Muscle layer of colon (tissue), 2 donors: ENCODE data around the gene GREB1L.
"Not testable (repeated sequence)": the region's sequence is repeated elsewhere in the genome, so short reads cannot be mapped to it uniquely, and the experiment has no call there.

Experiments
- H3K27ac ChIP-seq: one replicate; pipeline ENCODE4 v1.7.0; 2013; ENCODE audit warnings: low read depth, mild to moderate bottlenecking, low read length, moderate library complexity
- H3K27me3 ChIP-seq, 2 donors: one replicate each; pipeline ENCODE4 v1.7.0; 2013; ENCODE audit warnings: low read length in 2 of 2, mild to moderate bottlenecking in 2 of 2; ENCODE audit not compliant: insufficient read depth in 2 of 2, control insufficient read depth in 1 of 2
- H3K36me3 ChIP-seq: one replicate; pipeline ENCODE4 v1.7.0; 2013; ENCODE audit warnings: mild to moderate bottlenecking, low read length; ENCODE audit not compliant: insufficient read depth
- H3K4me1 ChIP-seq: one replicate; pipeline ENCODE4 v1.7.0; 2013; ENCODE audit warnings: mild to moderate bottlenecking, low read length; ENCODE audit not compliant: insufficient read depth
- H3K4me3 ChIP-seq, 2 donors: one replicate each; pipeline ENCODE4 v1.7.0; 2013; ENCODE audit warnings: low read length in 2 of 2, low read depth in 1 of 2, mild to moderate bottlenecking in 1 of 2, moderate library complexity in 1 of 2
- H3K9ac ChIP-seq: one replicate; pipeline ENCODE4 v1.7.0; 2013; ENCODE audit warnings: low read length
- H3K9me3 ChIP-seq: one replicate; pipeline ENCODE4 v1.7.0; 2013; ENCODE audit warnings: mild to moderate bottlenecking, low read length
- donor health status: abdominal sarcoma.
- donor health status: Adenocarcinoma of cecum.

The GREB1L gene

DNA sequence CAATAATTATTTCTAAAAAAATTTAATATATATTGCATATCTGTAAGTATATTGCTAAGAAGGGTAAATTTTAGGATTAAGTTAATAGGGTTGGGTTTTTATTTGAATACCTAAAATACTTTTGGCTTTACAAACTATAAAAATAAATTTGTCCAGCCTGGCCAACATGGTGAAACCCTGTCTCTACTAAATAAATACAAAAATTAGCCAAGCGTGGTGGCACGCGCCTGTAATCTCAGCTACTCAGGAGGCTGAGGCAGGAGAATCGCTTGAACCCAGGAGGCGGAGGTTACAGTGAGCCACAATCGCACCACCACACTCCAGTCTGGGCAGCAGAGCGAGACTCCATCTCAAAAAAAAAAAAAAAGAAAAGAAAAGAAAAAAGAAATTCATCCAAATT is 127.6 kb downstream of the GREB1L start:
- H3K4me3 ChIP-seq, H3K9ac ChIP-seq, H3K9me3 ChIP-seq, H3K27ac ChIP-seq, H3K27me3 ChIP-seq, H3K36me3 ChIP-seq, H3K4me1 ChIP-seq: not testable (repeated sequence)

GRCh38 chr18:21383031-21383430 is 141.0 kb downstream of the GREB1L start:
- no peak overlapping the region for H3K27ac ChIP-seq
- H3K9me3 ChIP-seq: no peaks in the 10 kb centered on the region
- no peaks in the 10 kb centered on the region for H3K36me3 ChIP-seq
- H3K4me3 ChIP-seq: no peak overlapping the region
- peaks cover 3% of the 10 kb centered on the region for H3K4me1 ChIP-seq
- H3K9ac ChIP-seq: no peak overlapping the region
- no peaks in the 10 kb centered on the region for H3K27me3 ChIP-seq

DNA sequence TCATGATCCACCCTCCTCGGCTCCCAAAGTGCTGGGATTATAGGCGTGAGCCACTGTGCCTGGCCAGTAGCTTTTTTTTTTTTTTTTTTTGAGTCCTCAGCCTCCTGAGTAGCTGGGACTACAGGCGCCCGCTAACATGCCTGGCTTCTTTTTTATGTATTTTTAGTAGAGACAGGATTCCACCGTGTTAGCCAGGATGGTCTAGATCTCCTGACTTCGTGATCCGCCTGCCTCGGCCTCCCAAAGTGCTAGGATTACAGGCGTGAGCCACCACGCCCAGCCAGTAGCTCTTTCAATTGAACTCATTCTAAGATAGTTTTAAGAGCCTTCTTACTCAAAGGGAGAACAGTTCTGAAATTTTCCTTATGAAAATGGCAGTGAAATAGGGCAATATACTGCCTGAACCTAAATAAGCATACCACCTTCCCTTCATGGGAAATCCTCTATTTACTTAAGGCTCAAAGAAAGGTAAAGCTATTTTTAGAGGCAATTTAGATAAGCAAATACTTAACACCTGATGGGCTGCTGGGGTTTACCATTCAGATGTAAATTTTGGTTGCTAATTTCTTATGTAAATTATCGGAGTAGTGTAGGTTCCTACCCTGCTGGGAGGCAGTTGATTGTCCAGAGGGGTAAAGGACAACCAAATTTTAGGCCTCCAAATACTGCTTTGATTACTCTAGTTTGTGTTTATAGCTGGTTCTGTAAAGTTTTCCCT is 144.7 kb downstream of the GREB1L start:
- Histone ChIP-seq H3K9me3 (no peaks in the 10 kb centered on the region), H3K4me1 (peaks cover 4% of the 10 kb centered on the region), H3K27ac (no peak overlapping the region), H3K9ac (no peak overlapping the region), H3K4me3 (no peak overlapping the region), H3K27me3 (no peaks in the 10 kb centered on the region), H3K36me3 (no peaks in the 10 kb centered on the region)

- no peaks in the 10 kb centered on the region for H3K9me3 ChIP-seq
- H3K4me1 ChIP-seq: peaks cover 4% of the 10 kb centered on the region
- no peak overlapping the region for H3K4me3 ChIP-seq
- H3K27me3 ChIP-seq: no peaks in the 10 kb centered on the region
- H3K9ac ChIP-seq: no peak overlapping the region
- H3K27ac ChIP-seq: no peak overlapping the region
- no peaks in the 10 kb centered on the region for H3K36me3 ChIP-seq
Observed at GRCh38 chr18:21387886-21388285, 145.9 kb downstream of the GREB1L start.

DNA sequence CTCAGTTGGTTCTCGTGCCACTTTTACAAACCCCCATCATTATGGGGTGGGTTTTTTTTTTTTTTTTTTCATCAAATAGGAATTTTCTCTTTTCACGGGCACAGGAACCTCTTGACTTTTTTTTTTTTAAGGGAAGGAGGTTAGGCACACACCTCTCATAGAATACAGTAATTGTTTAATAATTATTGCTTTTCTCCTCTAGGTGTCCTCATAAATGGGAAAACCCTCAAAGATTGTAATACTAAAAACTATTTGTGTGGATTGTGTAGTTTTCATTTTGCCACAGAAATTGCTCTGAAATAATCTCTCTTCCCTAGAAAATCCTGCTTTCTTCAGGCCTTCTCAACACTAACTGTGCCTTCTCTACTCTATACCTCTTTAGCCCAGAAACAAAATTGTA is 147.3 kb downstream of the GREB1L start:
- Histone ChIP-seq H3K27ac (no peak overlapping the region), H3K27me3 (no peaks in the 10 kb centered on the region), H3K4me3 (no peak overlapping the region), H3K36me3 (no peaks in the 10 kb centered on the region), H3K9ac (no peak overlapping the region), H3K4me1 (peaks cover 4% of the 10 kb centered on the region), H3K9me3 (no peaks in the 10 kb centered on the region)

- peaks cover 4% of the 10 kb centered on the region for H3K4me1 ChIP-seq
- H3K9ac ChIP-seq: no peak overlapping the region
- H3K36me3 ChIP-seq: no peaks in the 10 kb centered on the region
- no peak overlapping the region for H3K4me3 ChIP-seq
- H3K27me3 ChIP-seq: no peaks in the 10 kb centered on the region
- H3K9me3 ChIP-seq: no peaks in the 10 kb centered on the region
- H3K27ac ChIP-seq: no peak overlapping the region
Observed at GRCh38 chr18:21389903-21390302, 147.9 kb downstream of the GREB1L start.

DNA sequence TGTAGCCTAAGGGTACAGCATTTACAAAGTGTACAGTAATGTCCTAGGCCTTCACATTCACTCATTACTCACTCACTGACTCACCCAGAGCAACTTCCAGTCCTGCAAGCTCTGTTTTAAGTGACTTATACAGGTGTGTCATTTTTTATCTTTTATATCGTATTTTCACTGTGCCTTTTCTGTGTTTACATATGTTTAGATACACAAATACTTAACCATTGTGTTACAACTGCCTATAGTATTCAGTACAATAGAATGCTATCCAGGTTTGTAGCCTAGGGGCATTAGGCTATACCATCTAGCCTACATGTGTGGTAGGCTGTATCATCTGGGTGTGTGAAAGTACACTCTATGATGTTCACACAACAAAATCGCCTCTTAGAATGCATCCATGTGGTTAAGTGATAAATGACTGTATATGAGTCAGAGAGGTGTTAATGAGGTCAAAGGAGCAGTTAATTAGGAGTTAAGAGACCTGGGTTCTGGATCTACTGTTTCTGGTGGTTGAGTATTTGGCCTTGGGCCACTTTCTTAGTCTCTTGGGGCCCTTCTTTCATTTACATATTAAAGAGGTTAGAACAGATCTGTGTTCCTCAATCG is 149.1 kb downstream of the GREB1L start:
- Histone ChIP-seq H3K27me3 (no peaks in the 10 kb centered on the region), H3K4me1 (peaks cover 4% of the 10 kb centered on the region), H3K9me3 (no peaks in the 10 kb centered on the region), H3K9ac (no peak overlapping the region), H3K4me3 (no peak overlapping the region), H3K27ac (no peak overlapping the region), H3K36me3 (no peaks in the 10 kb centered on the region)

GRCh38 chr18:21393986-21394385 is 152.0 kb downstream of the GREB1L start:
- no peaks in the 10 kb centered on the region for H3K27me3 ChIP-seq
- H3K9ac ChIP-seq: no peak overlapping the region
- no peaks in the 10 kb centered on the region for H3K36me3 ChIP-seq
- H3K9me3 ChIP-seq: no peaks in the 10 kb centered on the region
- no peak overlapping the region for H3K4me3 ChIP-seq
- H3K27ac ChIP-seq: no peak overlapping the region
- no peaks in the 10 kb centered on the region for H3K4me1 ChIP-seq

DNA sequence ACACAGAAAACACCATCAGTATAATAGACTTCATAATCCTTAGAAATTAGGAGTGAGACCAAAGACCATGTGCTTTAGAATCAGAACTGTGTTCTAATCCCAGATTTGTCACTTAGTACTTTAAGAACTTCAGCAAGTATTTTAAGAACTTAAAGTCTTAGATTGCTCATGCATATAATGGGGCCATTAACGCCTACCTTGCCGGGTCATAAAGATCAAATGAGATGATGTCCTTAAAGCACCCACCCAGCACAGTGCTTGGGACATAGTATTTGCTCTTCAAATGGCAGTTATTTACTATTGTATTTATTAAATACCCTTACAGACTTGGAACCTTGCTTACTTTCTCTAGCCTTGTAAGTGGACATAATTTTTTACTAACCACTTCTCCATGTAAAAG is 156.1 kb downstream of the GREB1L start:
- Histone ChIP-seq H3K36me3 (no peaks in the 10 kb centered on the region), H3K9ac (no peak overlapping the region), H3K27ac (no peak overlapping the region), H3K9me3 (no peaks in the 10 kb centered on the region), H3K27me3 (no peaks in the 10 kb centered on the region), H3K4me1 (no peaks in the 10 kb centered on the region), H3K4me3 (no peak overlapping the region)

- H3K9ac ChIP-seq: no peak overlapping the region
- H3K4me3 ChIP-seq: no peak overlapping the region
Observed at GRCh38 chr18:21402272-21402671, 160.2 kb downstream of the GREB1L start.

GRCh38 chr18:21404426-21404825 is 162.4 kb downstream of the GREB1L start:
- no peak overlapping the region for H3K27ac ChIP-seq
- H3K9ac ChIP-seq: no peak overlapping the region
- no peak overlapping the region for H3K4me3 ChIP-seq
- no peaks in the 10 kb centered on the region for H3K9me3 ChIP-seq
- no peaks in the 10 kb centered on the region for H3K4me1 ChIP-seq
- no peaks in the 10 kb centered on the region for H3K27me3 ChIP-seq
- H3K36me3 ChIP-seq: no peaks in the 10 kb centered on the region

More at GRCh38 chr18:21402272-21402671, 160.2 kb downstream of the GREB1L start:
- Histone ChIP-seq H3K4me1 (no peaks in the 10 kb centered on the region), H3K9me3 (no peaks in the 10 kb centered on the region), H3K27ac (no peak overlapping the region), H3K36me3 (no peaks in the 10 kb centered on the region), H3K27me3 (no peaks in the 10 kb centered on the region)

DNA sequence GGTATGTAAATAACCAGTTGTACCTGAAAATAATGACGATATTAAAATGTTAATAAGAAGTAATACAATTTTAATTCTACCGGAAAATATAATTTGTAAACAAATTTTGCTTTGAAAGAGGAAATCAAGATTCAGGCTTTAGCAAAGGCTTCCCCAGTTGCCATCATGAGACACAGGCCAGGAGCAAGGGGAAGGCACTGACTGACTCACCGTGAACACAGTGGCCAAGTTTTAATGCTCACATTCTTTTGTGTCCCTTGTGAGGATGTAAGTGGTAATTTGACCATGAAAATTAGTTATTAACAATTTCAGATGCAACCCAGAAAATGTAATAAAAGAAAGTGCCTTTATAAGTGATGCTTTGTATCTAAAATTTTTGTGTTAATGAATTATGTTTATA is 164.1 kb downstream of the GREB1L start:
- H3K27ac ChIP-seq: no peak overlapping the region
- H3K9me3 ChIP-seq: no peaks in the 10 kb centered on the region

More for the DNA sequence above, 164.1 kb downstream of the GREB1L start:
- H3K9ac ChIP-seq: no peak overlapping the region
- H3K4me3 ChIP-seq: no peak overlapping the region
- no peaks in the 10 kb centered on the region for H3K4me1 ChIP-seq
- H3K27me3 ChIP-seq: no peaks in the 10 kb centered on the region
- no peaks in the 10 kb centered on the region for H3K36me3 ChIP-seq
